T-helper 22 cell (primary cell): ENCODE measurements around the gene TOM1L2.
"Not testable (repeated sequence)": the region's sequence is repeated elsewhere in the genome, so short reads cannot be mapped to it uniquely, and the experiment has no call there.

Experiments used
- DNase-seq: peaks from one replicate; pipeline ENCODE4 v3.0.0-alpha.2; 2020; ENCODE audit warnings: low read depth

TOM1L2 gene

DNA sequence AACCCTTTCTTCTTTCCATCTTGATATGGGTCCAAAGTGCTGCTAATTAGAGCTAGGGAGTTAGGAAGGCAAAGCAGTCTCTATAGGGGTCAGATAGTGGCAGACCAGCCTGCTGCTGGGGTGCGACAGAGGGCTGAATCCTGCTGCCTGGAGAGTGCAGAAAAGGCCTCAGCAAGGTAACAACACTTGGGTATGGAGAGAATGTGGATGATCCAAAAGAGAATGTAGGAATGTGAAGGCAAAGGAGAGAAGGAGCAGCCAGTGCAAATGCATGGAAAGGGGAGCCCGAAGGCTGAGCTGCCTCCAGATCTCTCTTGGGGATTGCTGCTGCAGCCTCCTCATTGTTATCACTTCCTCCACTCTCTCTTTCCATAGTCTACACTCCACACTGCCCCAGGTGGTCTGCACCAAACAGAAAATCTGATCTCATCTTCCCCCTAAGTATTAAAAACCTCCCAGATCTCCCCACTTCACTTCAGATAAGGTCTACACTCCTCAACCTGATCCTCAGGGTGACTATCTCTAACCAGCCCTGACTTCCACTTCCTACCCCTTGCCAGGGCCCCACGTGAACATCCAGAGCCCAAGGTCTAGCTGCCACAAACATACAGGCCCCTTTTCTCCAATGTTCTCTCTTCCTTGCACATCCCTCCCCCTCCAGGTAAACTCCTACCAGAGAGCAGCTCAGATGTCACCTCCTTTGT lies 28.8 kb downstream of the TOM1L2 start:
- no peak for DNase-seq

DNA sequence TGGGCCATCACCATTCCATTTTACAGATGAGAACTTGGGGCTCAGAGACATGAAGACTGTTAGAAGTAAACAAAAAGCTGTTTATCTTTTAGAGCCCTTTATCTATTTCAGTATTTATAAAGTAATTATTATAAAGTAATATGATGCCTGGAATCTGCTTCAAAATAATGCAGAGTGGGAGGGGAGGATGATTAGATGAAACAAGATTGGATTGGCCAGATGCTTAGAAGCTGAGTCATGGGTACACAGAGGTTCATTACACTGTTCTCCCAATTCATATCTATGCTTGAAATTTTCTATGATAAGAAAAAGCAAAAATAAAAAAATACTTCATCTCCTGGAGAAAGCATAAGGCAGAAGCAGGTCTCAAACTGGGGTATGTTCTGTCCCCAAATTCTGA lies 29.4 kb downstream of the TOM1L2 start:
- no peak for DNase-seq

DNA sequence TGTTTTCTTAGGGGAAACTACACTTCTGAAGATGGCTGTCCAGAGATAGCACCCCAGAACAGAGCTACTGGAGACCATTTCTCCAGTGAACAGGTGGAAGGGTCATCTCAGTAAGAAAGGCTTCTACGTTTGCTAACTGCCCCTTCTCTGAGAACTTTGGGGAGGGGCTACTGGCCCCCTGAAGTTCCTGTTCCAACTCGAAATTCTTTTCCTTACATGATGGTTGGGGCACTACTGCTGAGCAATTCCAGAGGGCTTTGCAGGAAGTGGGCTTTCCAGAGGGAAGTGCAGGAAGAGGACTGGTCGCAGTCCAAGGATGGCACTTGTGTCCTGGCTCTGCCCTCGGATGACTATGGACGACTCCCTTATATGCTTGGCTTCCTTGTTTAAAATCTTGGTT lies 31.2 kb downstream of the TOM1L2 start:
- no peak for DNase-seq

DNA sequence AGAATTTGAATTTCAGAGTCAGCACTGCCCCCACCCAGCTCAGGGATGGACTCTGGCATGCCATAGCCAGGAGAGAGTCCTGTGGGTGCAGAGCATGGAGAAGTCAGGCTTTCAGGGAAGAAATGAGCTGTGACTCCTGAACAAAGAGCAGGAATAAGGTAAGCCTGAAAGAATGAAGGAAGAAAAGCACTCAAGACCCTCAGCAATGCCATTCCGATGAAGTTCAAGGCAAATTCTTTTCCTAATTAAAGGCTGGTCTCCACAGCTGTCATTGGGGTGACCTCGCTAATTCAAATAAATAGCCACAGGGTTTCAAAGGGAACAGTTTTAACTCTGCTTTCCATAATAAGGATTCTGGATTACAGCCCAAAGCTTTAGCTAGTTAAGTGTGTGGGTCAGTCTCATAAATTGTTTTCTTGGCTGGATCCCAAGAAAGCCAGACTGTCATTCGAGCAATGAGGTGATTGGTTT lies 31.7 kb downstream of the TOM1L2 start:
- no peak for DNase-seq

DNA sequence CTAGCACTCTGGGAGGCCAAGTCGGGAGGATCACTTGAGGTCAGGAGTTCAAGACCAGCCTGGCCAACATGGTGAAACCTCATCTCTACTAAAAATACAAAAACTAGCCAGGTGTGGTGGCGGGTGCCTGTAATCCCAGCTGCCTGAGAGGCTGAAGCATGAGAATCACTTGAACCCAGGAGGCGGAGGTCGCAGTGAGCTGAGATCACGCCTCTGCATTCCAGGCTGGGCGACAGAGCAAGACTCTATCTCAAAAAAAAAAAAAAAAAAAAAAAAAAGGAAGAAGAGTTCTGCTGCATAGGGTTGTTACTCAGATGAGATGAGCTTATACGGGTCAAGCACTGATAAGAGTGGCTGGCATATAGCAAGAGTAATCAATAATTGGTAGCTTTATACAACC lies 32.3 kb downstream of the TOM1L2 start:
- DNase-seq: not testable (repeated sequence)

DNA sequence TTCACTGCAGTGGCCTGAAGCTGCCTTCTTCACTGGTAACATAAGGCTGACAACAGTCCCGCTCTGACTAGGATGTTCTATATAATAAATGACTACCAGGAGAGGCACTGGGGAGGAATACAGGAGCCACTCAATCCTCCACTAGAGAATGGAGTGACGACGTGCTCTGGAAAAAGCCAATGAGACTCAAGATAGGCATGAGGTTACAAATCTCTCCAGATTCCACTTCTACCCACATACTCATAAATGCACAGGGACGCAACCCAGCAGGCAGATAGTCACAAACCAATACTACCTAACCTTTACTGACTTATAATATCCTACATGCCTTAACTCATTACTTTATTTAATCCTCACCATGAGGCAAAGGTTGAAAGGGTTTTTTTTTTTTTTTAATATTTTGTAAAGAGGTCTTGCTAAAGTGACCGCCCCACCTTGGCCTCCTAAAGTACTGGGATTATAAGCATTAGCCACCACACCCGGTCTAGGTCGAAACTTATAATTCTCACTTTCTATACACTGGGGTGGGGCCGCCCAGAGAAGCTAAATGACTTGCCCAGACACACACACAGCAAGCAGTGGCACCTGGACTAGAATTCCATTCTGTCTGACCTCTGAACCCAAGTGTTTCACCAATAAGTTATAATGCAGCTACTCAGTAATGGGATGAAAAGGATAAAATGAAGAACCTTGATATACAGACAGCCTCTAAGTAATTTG lies 33.7 kb downstream of the TOM1L2 start:
- DNase-seq: no peak

DNA sequence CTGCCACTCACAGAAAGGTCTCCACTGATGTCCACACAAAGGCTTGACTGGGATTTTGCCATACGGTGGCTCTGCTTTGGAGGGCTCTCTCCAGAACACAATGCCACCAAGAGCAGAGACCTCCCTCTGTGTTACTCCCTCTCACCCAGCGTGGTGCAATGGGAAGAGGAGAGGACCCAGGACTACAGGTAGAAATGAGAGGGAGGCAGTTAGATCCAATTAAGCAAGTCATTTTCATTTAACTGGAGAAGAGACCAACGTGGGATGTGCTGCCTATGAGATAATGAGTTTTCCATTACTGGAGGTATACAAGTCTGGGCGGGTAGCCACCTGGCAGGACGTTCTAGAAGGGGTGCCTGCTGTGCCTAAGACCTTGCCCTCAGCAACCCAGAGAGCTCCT lies 34.2 kb downstream of the TOM1L2 start:
- DNase-seq: no peak

DNA sequence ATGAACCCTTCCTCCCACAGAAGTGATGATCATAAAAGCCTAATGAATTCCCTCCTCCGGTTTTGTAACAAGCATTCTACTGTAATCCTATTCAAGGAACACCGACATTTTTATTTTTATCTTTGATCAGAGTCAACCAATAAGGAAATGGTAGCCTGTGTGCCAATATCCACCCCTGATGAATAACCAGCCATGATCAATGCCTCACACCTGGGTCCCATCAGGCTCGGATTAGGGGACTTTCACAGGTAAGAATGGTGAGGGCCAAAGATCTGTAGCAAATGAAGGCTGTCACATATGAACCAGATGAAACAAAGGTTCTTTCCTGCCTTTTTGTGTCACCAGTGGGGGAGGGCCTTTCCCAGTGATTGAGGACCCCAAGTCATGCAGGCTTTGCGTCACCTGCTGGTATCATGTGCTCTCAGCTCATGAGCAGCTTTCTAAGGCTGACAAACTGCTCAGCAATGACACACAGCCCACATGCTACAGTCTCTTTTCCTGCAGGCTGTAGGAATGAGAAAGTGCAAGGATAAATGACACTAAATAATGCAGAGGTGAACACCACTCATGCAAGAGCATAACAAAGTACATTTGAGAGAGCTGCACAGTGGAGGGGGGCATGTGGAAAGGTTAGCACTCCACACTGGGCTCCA lies 34.9 kb downstream of the TOM1L2 start:
- no peak for DNase-seq

DNA sequence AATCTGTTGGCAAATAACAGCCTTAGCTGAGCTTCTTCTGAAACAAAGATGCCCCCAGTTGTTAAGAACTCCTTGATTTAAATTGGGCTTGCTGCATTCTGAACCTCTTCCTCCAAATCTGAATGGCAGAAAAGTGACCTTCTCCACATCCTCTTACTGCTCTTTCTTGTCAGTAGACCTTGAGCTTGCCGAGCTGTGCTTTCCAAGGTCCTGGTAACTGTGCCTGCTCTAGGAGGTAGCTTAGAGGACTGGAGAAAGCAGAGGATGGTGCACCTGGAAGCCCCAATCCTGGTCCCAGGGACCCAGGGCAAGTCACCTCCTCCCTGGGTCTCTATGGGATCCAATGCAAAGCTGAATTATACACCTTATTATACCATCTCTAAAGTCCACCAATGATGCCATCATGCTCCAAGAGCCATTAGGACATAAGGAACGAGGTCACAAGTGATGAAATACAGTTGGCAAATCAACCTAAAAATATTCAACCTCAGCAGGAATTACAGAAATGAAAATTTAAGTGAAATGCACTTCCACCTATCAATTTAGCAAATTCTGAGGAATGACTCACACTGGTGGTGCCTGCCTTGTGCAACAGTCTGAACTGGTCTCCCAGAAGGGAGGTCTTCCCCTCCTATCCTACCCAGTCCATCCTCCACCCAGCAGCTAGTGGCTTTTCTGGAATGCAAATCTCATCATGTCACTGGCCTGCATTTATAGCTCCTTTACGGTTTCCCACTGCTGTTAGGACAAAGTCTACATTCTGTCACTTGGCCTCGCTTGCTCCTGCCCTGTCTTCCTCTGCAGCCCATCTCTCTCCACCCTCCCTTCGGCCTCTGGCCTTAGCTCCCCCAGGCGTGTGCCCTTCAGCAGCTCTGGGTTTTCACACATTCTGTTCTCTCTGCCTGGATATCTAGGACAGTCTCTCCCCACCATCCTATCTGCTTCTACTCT lies 36.6 kb downstream of the TOM1L2 start:
- DNase-seq: no peak

DNA sequence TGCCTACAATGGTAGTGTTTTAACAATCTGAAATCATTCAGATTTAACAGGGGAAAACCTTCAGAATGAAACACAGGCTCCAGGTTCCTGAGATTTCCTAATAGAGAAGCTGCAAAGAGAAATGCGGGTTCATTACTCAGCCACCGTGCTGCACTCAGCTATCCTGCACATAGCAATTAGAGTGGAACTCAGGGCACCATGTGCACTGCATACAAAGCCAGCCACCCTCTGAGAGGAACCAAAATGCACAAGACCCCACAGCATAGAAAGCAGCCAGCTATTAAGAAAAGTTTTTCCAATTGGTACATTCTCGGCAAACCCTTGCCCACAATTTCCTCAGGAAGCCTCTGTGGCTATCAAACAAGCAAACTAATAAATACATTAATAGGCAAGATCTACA lies 37.4 kb downstream of the TOM1L2 start:
- DNase-seq: no peak

DNA sequence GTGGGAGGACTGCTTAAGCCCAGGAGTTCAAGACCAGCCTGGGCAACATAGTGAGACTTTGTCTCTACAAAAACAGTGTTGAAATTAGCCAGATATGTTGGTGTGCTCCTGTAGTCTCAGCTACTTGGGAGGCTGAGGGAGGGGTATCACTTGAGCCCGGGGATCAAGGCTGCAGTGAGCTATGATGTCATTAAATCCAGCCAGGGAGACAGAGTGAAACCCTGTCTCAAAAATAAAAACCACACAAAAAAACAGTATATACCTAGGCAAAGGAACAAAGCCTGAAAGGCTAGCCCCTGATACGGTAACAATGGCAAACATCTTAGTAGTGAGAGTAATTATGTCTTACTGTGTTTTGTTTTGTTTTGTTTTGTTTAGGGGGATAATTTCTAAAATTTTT lies 38.0 kb downstream of the TOM1L2 start:
- DNase-seq: no peak

DNA sequence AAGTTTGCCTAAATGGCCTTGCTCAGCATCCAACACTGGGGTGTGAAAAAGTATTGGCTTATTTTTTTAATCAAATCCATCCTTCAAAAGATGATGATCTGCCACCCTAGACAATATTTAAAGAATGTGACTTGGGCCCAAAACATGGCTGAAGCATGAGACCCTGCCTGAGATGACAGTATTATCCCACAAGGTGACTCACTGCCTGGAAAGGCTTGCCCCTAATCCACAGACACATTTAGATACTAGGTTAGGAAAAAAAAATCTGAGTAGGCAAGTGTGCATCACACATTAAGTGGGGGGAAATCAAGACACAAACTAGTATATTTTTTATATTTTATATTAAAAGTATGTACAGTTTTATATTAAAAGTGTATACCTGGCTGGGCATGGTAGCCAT lies 38.4 kb downstream of the TOM1L2 start:
- no peak for DNase-seq

DNA sequence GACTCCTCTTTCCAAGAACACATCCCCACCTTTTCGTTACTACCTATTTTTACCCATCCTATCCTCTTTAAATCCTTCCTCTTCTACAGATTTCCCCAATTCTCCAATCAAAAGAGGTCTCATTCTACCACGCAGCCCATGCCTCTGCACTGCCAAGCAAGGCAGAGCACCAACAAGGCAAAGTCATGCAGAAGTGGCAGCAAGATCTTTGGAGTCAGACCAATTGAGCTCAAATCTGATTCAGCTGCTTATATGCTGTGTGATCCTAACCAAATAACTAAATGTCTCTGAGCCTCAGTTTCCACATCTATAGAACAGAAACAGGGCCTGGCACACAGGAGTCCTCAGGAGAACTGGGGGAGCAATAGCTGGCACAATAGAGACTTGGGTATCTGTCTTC lies 41.0 kb downstream of the TOM1L2 start:
- DNase-seq: no peak

DNA sequence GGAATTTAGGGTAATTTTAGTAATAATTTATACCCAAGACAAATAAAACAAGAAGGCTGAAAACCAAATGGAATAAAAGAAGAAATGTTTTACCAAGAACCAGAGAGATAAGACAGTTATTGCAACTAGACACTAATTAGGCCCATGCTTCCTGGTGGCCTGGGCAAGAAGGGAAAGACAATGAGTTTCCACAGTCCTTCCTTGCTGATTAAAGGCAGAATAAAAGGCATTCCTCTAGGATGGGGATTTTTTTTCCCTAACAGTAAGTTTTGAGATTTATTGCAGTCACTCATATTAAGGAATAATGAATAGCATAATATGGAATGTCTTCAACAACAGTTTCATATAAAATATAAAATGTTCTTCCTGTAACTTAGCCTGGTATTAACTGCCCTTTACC lies 41.5 kb downstream of the TOM1L2 start:
- DNase-seq: no peak

DNA sequence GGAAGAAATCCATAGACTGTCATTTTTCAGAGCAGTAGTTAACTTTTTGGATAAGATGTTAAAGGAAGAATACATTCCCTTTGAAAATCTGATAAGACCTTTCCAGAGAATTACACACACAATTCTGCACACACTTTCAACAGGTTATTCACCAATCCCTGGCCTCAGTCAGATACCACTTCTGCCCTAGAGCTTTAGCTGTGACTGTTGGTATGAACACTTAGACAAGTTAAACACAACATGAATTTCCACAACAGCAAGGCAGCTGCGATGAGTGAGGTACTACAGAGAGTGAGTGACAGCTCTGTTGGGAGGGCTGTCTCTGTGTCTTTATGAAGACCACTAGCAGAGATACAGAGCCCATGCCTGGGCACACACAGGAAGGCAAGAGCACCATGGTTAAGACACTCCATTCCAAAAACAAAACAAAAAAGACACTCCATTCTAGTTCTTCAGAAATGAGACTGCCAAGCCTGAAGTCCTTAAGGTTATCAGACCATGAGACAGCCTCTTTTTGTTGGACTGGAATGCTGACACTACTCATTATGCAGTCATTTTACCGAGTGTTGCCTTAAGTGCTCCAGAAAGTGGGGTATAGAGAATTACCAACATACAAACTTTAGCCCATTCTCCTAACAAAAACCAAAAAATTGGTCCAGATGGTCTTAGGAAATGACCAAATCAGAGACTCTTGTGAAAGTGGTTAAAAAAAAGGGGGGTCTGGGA lies 42.4 kb downstream of the TOM1L2 start:
- DNase-seq: no peak

DNA sequence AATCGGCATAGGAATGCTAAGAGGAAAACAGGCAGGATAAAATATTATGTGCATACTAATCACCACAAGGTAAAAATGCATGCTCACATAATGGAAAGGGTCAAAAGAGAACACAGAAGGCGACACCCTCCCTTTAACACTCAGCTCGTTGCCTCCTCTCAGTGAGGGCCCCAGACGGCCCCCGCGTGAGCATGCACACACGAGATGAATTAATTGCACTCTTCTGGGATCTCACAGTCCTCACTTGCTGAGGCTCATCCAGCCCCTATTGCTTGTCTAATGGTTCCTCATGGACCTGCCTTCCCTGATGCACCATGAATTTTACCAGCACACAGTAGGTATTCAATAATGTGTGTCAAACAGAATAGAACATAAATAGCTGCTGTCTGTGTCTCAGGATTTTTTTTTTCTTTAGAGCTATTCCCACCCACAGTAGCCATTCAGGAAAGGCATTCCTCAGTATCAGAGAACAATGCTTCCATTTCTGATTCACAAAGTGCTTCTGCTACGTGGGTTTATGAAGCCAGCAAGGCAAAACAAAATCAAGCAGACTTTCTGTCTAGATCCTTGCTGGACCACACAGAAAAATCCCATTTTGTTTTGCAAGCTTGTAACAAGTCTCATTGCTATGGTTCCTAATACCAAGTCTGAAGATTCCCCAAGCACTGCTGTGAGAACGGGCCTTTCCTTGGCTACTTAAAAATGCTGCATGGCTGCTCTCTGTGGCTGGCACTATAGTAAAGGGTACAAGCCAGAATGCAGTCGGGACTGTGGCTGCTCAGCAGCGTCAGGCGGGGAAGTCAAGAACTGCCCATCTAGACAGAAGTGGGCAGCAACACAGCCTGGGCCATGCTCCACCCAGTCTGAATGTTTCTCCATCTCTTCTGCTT lies 43.6 kb downstream of the TOM1L2 start:
- DNase-seq: no peak

DNA sequence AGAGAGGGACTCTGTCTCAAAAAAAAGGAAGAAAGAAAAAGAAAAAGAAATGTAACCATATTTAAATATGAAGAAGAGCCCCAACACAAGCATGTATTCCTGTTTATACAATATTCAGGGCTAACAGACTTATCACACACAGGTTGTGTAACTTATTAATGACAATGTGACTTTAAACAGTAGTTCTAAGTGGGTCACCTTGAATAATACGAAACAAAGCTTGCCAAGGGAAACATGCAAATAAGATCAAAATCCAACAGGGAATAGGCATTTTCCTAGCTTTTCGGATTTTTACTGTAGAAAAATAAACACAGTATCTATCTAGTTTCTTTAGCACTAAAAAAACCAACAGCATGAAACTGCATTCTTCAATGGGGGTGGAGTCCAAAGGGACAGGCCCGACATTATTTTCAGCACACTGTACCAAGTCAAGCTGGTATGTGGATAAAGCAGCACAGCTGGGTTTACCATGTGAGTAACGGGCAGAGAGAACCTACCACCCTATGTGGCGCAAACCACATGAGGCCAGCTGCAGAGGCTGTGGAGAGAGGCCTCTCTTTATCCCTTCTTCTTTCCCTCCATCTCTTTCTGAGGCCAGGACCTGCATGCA lies 45.3 kb downstream of the TOM1L2 start:
- no peak for DNase-seq

DNA sequence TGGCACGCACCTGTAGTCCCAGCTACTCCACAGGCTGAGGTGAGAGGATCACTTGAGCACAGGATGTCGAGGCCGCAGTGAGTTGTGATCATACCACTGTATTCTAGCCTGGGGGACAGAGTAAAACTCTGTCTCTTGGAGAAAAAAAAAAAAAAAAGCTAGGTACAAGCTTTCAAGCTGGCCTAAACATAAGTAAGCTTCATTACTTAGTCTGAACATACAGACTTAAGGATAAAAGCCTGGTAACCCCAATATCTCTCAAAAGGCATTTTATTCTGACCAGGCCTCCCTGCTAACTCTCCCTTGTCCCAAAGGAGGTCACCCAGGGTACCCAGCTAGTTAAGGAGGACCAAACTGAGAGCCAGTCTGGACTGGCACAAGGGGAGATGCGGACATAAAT lies 46.2 kb downstream of the TOM1L2 start:
- no peak for DNase-seq

DNA sequence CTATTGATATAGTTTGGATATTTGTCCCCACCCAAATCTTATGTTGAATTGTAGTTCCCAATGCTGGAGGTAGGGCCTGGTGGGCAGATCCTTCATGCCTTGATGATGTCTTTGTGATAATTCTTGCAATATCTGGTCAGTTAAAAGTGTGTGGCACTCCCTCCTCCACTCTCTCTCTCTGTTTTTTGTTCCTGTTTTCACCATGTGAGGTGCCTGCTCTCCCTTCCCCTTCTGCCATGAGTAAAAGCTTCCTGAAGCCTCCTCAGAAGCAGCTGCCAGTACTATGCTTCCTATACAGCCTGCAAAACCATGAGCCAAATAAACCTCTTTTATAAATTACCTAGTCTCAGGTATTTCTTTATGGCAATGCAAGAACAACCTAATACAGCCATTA lies 47.3 kb downstream of the TOM1L2 start:
- no peak for DNase-seq
